ENCODE measurements around the gene RAB3GAP1.
"Not testable (repeated sequence)": the region's sequence is repeated elsewhere in the genome, so short reads cannot be mapped to it uniquely, and the experiment has no call there.

The RAB3GAP1 gene

DNA sequence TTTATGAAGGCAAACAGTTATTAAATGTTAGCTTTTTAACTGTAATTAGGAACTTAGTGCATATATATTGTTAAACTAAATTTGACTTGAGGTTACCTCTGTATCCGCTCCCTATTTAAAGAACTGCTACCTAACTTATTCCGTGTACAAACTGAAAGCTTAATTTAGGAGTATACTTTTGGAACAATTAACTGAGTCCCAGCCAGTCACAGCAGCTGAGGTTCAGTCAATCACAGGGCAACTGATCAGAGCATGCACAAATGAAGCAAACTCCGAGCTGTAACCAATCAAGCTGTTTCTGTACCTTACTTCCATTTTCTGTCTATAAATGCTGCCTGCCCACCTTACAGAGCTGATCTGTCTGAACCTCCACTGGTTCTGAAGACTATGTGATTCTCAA lies 61.2 kb downstream of the RAB3GAP1 start:
- no peak for DNase-seq

DNA sequence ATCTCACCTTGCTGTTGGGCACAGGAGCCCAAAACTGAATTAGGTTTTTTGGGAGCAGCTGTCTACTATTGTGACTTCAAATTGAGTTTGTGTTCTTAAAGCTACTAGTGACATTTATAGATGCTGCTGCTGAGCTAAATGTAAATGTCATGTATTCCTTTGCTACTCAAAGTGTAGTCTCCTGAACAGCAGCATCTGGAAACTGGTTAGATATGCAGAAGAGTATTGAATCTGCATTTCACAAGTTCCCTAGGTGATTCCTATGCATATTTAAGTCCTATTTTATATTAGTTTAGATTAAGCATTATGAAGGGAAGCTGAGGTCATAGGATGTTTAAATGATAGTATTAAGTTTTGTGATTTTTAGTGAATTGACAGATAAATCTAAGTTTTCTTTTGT lies 67.5 kb downstream of the RAB3GAP1 start:
- no peak for DNase-seq

DNA sequence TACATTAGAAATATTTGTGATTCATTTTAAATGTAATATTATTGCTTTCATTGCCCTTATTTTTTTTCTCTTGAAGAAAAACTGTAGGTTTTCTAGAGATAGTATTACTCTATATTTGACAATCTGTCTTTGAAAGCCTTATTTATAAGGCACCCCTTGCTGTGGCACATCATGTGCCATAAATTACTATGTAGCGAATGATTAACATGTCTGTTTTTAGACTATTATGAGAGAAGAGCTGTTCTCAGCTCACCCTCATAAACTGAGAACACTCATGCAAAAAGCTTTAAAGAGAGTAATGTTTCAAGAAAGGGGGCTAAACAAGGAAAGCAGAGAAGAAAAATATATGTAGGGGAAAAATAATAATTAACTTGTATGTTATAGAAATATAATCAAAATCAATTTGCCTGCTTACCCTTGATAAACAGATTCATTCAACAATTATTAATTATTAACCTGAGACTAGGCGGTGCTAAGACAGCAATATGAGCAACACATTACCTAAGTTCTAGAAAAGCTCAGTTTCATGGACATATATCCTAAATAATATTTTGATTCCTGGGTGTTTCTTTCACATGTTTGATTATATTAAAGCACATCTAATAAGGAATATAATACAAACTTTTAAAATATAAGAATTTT lies 69.0 kb downstream of the RAB3GAP1 start:
- no peak for DNase-seq

DNA sequence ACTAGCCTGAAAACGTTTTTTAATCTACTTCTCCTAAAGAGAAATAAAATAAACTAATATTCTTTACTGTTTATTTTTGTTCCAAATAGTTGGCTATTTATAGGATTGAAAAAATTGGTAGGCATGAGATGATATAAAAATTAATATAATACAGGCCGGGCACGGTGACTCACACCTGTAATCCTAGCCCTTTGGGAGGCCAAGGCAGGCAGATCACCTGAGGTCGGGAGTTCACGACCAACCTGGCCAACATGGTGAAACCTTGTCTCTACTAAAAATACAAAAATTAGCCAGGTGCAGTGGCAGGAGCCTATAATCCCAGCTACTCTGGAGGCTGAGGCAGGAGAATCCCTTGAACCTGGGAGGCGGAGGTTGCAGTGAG lies 69.6 kb downstream of the RAB3GAP1 start:
- DNase-seq: not testable (repeated sequence)

DNA sequence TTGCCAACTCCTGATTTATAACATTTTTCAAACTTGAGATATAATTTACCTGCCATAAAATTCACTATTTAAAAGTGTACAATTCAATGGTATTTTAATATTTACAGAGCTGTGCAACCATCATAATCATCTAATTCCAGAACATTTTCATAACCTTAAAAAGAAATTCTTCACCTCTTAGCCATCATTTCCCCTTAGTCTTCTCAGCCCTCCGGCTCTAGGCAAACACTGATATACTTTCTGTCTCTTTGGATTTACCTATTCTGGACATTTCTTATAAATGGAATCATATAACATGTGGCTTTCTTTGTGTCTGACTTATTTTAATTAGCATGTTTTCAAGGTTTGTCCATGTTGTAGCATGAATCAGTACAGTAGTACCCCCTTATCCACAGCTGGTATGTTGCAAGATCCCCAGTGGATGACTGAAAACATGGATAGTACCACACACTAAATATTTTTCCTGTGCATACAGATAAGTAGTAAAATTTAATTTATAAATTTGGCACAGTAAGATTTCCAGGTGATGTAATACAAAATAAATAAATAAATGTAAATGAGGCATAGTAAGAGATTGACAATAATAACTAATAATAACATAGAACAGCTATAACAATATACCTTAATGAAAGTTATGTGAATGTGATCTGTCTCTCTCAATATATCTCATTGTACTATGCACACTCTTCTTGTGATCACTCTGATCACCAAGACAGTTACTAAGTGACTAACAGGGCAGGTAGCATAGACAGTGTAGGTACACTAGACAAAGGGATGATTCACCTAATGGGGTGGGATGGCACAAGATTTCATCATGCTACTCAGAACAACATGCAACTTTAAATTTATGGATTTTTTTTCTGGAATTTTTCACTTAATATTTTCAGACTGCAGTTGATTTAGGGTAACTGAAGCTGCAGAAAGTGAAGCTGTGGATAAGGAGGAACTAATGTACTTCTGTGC lies 73.1 kb downstream of the RAB3GAP1 start:
- DNase-seq: no peak

DNA sequence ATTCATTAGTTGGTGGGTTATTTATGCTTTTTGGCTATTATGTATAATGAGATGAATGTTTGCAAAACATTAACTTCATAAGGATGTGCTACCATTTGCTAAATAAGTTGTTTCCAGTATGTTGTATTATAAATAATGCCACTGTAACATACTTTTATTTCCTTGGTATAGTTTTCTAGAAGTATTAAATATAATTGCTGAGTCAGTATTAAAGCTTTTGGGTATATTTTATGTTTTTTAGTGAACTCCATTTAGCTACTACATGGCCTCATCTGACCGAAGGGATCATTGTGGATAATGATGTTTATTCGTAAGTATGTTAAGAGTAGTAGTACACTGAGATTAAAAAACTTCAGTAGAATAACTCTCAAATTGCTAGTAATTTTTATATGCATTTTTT lies 73.8 kb downstream of the RAB3GAP1 start:
- DNase-seq: no peak

DNA sequence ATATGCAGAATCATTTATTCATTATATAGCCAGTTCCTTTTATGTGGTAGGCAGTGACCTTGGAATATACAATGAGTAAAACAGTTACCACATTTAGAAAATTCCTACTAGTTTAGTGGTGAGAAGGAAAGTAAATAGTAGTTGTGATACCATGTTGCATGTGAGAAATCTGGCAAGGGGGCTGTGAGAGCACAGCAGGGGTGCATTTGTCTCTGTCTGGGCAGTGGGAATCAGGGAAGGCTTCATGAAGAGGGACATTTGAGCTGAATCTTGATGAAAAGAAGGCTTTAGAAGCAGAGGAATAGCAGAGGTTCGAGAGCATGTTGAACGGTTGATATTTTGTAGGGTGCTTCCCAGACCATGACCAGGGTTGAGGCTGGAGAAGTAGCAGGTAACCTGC lies 78.7 kb downstream of the RAB3GAP1 start:
- DNase-seq: no peak

DNA sequence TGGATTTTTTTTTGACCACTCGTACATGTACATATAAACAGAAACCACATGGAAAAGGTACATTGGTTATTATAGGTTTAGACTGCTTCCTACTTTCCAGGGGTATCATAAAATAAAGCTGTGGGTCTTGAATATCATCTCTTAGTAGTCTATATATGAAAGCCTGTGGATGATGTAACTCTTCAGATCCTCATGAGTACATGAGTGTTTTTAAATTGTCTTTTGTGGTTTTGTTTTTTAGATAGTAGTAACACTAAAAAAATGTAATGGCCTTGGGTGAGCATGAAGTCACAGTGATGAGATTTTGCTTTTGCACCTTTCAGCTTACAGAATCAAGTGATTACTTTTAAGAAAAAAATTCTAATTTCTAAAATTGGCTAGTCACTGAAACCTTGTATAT lies 80.2 kb downstream of the RAB3GAP1 start:
- no peak for DNase-seq

DNA sequence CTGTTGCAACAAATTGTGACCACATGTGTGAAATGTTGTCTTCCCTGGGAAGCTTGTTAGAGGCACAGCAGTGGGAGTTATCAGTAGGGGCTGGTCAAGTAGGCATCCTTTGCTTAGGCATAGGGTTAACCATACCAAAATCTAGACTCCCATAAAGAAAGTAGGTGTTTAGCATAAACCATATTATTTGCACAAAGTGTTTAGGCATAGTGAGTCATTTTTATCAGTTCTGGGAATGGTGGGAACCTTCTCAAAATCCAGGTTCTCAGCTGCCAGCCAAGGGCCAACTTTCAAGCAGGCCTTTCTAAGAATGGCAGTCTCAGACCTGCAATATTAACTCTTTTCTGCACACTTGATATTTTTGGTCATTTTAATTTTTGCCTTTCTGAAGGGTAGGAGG lies 88.5 kb downstream of the RAB3GAP1 start:
- DNase-seq: no peak

DNA sequence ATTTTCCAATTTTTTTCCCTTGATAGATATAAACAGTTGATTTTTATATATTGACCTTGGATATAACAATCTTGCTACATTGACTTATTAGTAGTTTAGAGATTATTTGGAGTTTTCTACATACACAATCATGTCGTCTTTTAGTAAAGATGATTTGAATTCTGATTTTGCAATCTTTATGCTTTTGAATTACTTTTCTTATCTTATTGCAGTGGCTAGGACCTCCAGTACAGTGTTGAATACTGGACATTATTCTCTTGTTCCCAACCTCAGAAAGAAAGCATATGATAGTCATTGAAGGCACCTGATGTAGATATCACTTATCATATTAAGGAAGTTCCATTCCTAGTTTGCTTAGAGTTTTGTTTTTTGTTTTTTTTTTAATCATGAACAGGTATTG lies 90.2 kb downstream of the RAB3GAP1 start:
- DNase-seq: no peak

DNA sequence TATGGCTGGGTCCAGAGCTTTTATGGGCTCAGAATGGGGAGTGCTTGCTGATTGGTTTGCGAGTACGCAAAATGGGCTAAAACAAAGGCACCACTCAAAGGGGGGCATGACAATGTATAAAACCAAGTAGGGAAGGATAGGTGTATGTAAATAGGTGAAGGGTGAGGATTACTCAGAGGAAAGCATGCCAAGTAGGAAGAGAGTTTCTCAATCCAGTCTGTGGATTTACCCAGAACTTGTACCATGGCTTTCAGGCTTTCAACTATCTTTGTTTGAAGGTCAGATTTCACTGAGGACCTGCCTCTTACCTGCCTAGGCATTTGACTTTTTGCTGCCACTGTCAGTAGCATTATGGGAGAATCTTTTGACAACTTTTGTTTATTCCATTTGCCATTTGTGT lies 92.3 kb downstream of the RAB3GAP1 start:
- no peak for DNase-seq

DNA sequence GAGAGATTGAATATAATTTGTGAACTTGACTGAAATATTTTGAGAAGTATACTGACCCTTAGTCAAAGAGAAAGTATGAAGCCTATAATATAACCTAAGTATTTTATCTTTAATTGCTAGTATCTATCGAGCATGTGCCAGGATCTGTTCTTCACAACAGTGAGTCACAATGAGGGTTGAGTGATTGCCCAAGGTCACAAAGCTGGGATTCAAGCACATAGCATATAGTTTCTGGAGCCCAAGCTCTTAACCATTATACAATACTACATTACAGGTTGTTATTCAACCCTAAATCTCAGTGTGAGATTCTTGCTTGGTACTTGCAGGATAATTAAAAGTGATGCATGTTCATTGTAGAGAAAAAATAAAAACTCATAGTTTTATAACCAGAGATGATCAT lies 97.2 kb downstream of the RAB3GAP1 start:
- no peak for DNase-seq

DNA sequence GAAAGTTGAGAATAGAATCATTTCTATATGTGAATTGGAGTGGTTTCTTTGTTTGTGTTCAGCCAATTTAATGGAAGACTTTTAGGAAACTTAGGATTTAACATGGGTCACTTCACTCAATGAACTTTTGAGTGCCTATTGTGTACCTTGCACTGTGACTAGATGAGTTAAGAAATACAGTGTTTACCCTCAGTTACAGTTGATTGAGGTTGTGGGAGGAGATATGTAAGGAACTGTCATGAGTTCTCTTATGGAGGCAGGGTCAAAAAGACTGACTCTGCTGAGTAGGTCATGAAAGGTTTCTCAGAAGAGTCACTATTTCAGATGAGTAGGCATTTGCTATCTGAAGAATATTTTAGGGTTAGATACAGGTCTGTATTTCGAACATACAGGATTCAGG lies 98.6 kb downstream of the RAB3GAP1 start:
- DNase-seq: no peak

DNA sequence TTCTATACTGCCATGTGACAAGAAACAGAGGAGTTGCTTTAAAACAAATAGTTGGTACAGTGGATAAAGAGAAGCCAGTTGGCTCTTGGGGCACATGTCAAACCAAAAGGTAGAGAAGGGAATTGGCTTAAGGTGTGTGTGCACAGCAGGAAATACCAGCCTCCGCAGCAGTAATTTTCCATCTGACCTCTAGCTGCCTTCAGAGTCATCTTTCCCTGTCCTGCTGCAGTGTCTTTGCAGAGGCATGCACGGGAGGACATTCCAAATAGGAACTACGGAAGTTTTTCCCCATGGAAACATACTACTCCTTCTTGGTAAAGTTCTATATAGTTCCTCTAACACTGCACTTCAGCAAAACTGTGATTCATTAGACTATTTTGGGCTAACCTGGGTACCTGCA lies 99.5 kb downstream of the RAB3GAP1 start:
- no peak for DNase-seq

DNA sequence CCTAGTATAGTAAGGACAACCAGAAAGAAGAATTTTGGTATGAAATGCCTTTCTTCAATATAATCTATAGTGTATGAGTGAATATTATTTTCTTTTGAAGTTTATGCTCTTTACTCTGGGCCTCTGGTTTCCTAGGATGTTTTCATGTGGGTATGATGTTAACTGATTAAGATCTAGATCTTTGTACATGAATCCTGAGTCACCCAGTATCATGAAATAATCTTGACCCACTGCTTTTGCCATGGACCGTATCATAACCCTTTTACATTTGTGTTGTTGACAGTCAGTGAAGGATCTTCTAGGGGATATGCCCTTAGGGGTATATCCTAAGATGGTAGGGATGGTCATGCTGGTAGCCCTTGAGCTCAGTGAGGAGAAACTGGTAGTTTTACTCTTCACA lies 100.3 kb downstream of the RAB3GAP1 start:
- DNase-seq: no peak

DNA sequence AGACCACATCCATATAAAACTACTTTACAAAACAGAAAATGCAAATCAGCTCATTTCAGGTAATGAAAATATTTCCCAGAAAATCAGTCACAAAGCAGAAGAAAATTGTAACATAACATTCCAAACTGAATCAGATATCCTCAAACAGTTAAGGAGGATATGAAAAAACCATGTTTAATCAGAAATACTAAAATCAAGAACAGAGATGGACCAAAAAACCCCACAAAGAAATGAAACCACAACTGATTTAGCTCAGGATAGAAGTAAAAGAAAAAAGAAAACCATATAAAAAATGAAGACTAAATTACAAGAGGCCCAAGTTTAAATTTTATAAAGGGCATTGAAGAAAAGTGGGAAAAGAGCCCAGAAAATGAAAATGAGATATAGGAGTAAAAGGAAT lies 102.9 kb downstream of the RAB3GAP1 start:
- DNase-seq: no peak

DNA sequence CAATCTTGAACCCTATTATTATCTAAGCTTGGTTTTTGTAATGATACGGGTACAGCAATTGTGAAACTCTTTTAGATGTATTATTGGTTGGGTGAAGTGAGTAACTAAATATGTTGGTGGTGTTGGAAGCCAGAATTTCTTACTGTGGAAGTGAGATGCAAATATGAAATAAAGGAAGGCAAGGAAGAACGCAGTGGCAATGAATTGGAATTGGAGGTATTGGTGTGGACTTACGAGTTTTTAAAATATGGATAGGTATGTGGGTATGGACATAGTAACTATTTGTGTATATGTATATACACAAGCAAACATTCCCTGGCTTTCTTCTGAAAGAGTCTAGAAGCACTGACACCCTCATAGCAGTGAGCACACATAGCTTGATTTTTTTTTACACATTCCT lies 105.8 kb downstream of the RAB3GAP1 start:
- no peak for DNase-seq

DNA sequence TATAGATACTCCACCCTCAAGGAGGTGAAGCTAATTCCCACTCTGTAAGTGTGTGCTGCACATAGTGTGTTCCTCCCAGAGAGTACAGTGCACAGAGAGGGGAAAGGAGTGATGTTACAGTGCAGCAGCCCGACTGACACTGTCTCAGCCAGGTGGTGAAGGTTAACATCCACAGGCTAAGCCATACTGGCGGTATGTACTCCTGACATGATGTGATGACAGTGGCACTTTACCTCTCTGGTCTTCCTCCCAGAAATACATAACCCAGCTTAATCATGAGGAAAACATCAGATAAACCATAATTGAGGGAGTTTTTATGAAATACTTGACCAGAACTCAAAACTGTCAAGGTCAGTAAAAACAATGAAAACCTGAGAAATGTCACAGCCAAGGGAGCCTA lies 107.1 kb downstream of the RAB3GAP1 start:
- DNase-seq: no peak

DNA sequence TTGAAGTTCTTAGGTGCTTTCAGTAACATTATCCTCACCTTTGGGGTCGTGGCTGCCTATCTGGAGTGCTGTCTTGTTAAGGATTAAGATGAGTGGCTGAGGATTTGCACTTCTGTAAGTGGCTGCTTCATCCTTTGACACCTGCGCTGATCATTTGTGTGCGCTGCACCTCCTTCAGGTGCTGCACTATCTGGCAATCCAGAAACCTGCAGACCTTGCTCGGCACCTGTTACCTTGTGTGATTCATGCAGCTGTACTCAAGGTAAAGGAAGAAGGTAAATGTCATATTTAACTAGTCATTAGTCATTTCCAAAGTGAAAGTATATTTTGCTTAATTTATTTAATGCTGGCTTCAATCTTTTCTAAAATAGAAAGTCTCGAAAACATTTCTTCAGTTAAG lies 110.3 kb downstream of the RAB3GAP1 start:
- no peak for DNase-seq

DNA sequence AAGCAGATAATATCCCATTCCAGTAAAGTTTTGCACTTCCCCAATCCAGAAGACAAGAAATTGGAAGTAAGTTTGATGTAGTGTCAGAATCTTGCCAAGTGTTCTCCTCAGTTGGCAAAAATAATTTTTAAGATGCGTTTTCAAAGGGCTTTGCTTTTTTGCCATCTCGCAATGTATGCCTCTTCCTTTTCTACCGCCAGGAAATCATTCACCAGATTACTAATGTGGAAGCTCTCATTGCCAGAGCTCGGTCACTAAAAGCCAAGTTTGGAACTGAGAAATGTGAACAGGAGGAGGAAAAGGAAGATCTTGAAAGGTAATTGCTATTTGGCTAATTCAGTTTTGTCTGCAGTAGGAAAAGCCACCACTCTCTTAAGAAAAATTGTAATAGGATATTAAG lies 110.7 kb downstream of the RAB3GAP1 start:
- no peak for DNase-seq

DNA sequence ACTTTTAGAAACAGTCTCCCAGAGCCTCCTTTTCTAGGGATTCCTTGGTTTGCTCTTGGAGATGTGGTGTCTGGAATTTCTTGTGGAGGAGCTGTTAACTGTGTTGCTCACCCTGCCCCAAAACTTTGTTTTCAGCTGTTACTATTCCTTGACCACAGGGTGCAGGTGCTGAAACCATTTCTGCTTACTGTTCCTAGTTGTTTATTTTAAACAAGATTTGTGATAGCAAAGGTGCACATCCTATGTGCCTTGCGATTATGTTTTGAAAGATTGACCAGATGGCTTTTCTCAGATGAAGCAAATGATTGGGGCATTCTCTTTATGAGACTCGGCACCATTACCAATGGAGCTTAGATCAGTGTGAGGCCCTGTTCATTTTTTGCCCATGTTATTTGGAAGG lies 111.2 kb downstream of the RAB3GAP1 start:
- no peak for DNase-seq

DNA sequence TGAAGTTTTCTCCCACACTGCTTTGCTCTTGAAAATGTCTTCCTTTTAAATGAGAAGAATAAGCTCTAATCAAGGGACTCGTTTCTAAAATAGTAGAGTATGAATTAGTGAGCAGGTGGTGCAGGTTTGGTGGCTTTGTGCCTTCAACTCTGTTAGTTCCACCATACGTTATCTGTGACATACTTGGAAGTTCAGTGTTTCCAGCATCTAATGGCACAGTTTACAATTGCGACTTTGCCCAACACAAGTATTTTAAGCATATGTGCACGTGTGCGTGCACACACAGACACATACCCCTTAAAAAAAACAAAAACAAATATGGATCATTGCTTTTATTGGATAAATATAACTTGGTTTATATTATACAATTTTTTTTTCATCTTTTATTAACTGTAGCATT lies 111.8 kb downstream of the RAB3GAP1 start:
- DNase-seq: no peak

DNA sequence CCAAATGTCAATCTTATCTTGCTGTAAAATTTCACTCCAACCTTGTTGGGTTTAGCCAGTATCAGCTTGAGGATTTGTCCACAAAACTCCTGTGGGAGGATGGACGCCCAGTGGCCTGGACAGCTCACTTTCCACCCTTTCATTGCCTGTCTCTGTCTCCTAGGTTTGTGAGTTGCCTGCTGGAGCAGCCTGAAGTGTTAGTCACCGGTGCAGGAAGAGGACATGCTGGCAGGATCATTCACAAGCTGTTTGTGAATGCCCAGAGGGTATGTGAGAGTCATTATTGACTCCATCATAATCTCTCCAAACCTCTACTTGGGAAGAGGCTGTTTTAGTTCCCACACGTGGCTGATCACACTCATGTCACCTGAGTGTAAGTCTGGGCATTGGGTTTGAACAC lies 112.3 kb downstream of the RAB3GAP1 start:
- DNase-seq: no peak

DNA sequence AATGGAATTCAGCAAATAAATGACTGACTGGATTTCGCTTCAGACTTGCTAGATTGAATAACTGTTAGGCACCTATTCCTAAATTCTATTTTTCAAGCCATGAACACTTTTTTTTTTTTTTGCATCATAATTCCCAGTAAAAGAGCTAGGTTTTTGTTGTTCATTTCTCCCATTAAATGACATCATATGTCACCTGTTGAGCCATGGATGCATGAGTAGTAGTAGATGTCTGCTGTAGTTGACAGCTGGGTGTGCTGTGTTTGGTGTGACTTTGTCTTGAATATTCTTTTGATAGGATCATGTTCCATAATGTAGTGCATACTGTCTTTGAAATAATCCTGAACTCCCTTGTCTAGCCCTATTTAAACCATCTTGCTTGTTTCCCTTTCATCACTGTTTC lies 115.2 kb downstream of the RAB3GAP1 start:
- DNase-seq: no peak
